Cardiac muscle cell (in vitro differentiated cells and primary cell): Measurements from ENCODE around the gene EFCAB12. TPM values are rescaled to one million over a fixed set of nuclear protein-coding genes. Genes with fewer than 3 reads are reported as not detected.
A peak's percentile ranks its signal among the peaks of the same experiment; 100 is the strongest.
"Not testable (repeated sequence)": the region's sequence is repeated elsewhere in the genome, so short reads cannot be mapped to it uniquely, and the experiment has no call there.

ENCODE experiments used
- DNase-seq, 2 donors: peaks; one replicate each; pipeline versions ENCODE4 v3.0.0 to v3.0.0-alpha.2; 2010 to 2017; ENCODE audit warnings: low read depth in 1 of 2, low spot score in 1 of 2
- H3K27ac ChIP-seq: fragments of 200-600 bp; sonication (generic); 2 replicates; pipeline ENCODE4 v1.5.1; 2016
- H3K27me3 ChIP-seq: fragments of 200-600 bp; sonication (generic); 2 replicates; pipeline ENCODE4 v1.6.0; 2016; ENCODE audit warnings: control low read depth
- H3K36me3 ChIP-seq: fragments of 200-600 bp; sonication (generic); 2 replicates; pipeline ENCODE4 v1.5.1; 2016; ENCODE audit warnings: control low read depth
- H3K4me1 ChIP-seq: fragments of 200-600 bp; sonication (generic); 2 replicates; pipeline ENCODE4 v1.8.1; 2017; ENCODE audit warnings: low read depth, mild to moderate bottlenecking, mixed run types
- H3K4me3 ChIP-seq: fragments of 200-600 bp; sonication (generic); 2 replicates; pipeline ENCODE4 v1.5.1; 2016; ENCODE audit warnings: mild to moderate bottlenecking
- H3K9me3 ChIP-seq: fragments of 200-600 bp; sonication (generic); 2 replicates; pipeline ENCODE4 v1.5.1; 2017; ENCODE audit warnings: low read depth, mild to moderate bottlenecking, control low read depth
- polyA plus RNA-seq: library from polyadenylated mRNA; unstranded; fragments of >200 nt; fragmentation: Nextera tagmentation; extraction: Ambion mirVana; gene quantifications from 2 replicates; pipeline ENCODE4 v1.2.1, GENCODE V29; 2016
- total RNA-seq: library from RNA; depleted of rRNA; stranded (reverse); fragments of >200 nt; gene quantifications from 2 replicates; pipeline ENCODE4 v1.2.3, GENCODE V29; 2016
- TF ChIP-seq, protein P1 (sequence below): IDR thresholded peaks from 2 replicates; pipeline ENCODE4 v1.5.1; 2012; ENCODE audit warnings: low read depth, mild to moderate bottlenecking, low read length

Gene EFCAB12
- total and polyA plus RNA-seq, 2 experiments from 2014 or later = 0.48 to 1.7 TPM

- no peaks in the 10 kb centered on the region for H3K36me3 ChIP-seq
- TF ChIP-seq, protein P1, sequence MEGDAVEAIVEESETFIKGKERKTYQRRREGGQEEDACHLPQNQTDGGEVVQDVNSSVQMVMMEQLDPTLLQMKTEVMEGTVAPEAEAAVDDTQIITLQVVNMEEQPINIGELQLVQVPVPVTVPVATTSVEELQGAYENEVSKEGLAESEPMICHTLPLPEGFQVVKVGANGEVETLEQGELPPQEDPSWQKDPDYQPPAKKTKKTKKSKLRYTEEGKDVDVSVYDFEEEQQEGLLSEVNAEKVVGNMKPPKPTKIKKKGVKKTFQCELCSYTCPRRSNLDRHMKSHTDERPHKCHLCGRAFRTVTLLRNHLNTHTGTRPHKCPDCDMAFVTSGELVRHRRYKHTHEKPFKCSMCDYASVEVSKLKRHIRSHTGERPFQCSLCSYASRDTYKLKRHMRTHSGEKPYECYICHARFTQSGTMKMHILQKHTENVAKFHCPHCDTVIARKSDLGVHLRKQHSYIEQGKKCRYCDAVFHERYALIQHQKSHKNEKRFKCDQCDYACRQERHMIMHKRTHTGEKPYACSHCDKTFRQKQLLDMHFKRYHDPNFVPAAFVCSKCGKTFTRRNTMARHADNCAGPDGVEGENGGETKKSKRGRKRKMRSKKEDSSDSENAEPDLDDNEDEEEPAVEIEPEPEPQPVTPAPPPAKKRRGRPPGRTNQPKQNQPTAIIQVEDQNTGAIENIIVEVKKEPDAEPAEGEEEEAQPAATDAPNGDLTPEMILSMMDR = no peak
- peaks cover 2% of the 10 kb centered on the region for H3K4me1 ChIP-seq
- no peak for DNase-seq
- H3K4me3 ChIP-seq = no peak overlapping the region
- H3K9me3 ChIP-seq = no peaks in the 10 kb centered on the region
- H3K27ac ChIP-seq = no peak overlapping the region
- no peaks in the 10 kb centered on the region for H3K27me3 ChIP-seq
These were observed 62.1 kb downstream of the EFCAB12 start for GRCh38 chr3:129366312-129366831.

DNA sequence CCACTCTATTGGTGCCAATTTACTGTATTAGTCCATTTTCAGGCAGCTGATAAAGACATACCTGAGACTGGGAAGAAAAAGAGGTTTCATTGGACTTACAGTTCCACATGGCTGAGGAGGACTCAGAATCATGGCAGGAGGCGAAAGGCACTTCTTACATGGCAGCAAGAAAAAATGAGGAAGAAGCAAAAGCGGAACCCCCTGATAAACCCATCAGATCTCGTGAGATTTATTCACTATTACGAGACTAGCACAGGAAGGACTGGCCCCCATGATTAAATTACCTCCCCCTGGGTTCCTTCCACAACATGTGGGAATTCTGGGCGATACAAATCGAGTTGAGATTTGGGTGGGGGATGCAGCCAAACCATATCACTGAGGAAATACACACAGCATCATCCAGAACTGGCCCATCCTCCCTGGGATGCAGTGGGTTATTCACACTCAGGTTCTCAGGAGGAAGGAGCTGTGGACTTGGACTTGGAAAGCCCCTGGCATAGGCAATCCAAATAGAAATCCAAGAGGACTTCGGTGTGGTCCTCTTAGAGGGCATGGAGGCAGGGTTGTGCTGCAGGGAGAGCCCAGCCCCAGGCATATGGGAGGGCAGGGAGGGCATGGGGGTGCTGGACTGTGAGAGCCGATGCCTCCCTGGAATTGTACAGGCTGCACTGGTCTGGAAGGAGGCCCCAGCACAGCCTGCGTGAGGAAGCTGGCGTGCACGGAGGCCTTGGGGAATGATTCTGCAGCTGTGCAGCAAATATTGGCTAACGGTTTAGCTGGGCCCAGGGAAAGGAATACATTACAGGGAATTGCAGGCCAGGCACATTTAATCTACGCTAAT, 62.9 kb downstream of the EFCAB12 start:
- DNase-seq = no peak
- Histone ChIP-seq H3K27me3 (no peaks in the 10 kb centered on the region), H3K4me3 (no peak overlapping the region), H3K36me3 (no peaks in the 10 kb centered on the region), H3K4me1 (peaks cover 9% of the 10 kb centered on the region), H3K9me3 (no peaks in the 10 kb centered on the region), H3K27ac (no peak overlapping the region)
- TF ChIP-seq, protein P1 = no peak

- H3K27ac ChIP-seq, H3K36me3 ChIP-seq, H3K27me3 ChIP-seq, DNase-seq, H3K9me3 ChIP-seq, H3K4me3 ChIP-seq: not testable (repeated sequence)
- H3K4me1 ChIP-seq = peaks cover 16% of the 10 kb centered on the region
These were observed 63.6 kb downstream of the EFCAB12 start for GRCh38 chr3:129364811-129365210.

- not testable (repeated sequence) for H3K36me3 ChIP-seq, H3K27me3 ChIP-seq, DNase-seq, H3K4me3 ChIP-seq, H3K27ac ChIP-seq, H3K9me3 ChIP-seq
- peaks cover 31% of the 10 kb centered on the region for H3K4me1 ChIP-seq
These were observed 65.1 kb downstream of the EFCAB12 start for GRCh38 chr3:129363356-129363755.

GRCh38 chr3:129360705-129361460, 67.6 kb downstream of the EFCAB12 start:
- no peaks in the 10 kb centered on the region for H3K36me3 ChIP-seq
- H3K9me3 ChIP-seq = no peaks in the 10 kb centered on the region
- peak overlapping the region; percentile 81 for H3K27ac ChIP-seq
- no peak overlapping the region for H3K4me3 ChIP-seq
- H3K27me3 ChIP-seq = no peaks in the 10 kb centered on the region
- H3K4me1 ChIP-seq = peaks cover 43% of the 10 kb centered on the region
- DNase-seq = peak in 1 of 2 donors; percentile 58
- TF ChIP-seq, protein P1 = no peak

DNA sequence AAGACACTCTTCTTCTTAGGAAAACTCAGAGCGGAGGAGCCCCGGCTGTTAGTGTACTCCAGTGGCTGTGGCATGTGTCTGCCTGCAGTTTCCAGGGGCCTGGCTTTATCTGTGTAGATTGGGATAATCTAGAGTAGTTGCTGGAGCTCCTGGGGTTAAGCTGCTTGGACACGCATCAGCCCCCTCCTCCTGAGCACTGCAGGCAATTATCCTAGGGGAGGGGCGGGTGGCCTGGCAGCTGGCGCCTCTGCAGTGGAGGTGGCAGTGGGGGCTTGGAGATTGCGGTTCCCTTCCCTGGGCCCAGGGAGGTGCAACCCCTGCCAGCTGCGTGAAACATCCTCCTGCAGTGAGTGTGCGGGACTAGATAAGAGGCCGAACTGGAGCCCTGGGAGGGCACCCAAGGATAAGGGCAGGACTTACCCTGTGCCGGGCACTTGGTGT, 68.2 kb downstream of the EFCAB12 start:
- Histone ChIP-seq H3K4me3 (no peak overlapping the region), H3K9me3 (no peaks in the 10 kb centered on the region), H3K27ac (peak overlapping the region; percentile 81), H3K36me3 (no peaks in the 10 kb centered on the region), H3K27me3 (no peaks in the 10 kb centered on the region), H3K4me1 (peaks cover 43% of the 10 kb centered on the region)
- DNase-seq = peak in 1 of 2 donors; percentile 34
- TF ChIP-seq, protein P1 = no peak
